Central memory CD4-positive, alpha-beta T cell (primary cell): ENCODE results near the gene PDRG1.

ENCODE experiments used
- DNase-seq: peaks from one replicate; pipeline ENCODE4 v3.0.0; 2022
- total RNA-seq, 3 experiments: gene quantifications; one replicate each; lab custom pipeline; 2026; lab: John Stamatoyannopoulos, UW

Gene PDRG1
- 12.7 to 28.7 (median 15.6) reads per million in 3 experiments for total RNA-seq

- DNase-seq = peak; percentile 95
Measured at GRCh38 chr20:31951530-31952453, at the start of gene PDRG1. PDRG1 (minus strand) TSS chr20:31952046; CDS start chr20:31951961, 85 bp downstream.

GRCh38 chr20:31998246-31998645, 46.4 kb upstream of the PDRG1 start:
- DNase-seq = no peak

GRCh38 chr20:31996996-31997395, 45.1 kb upstream of the PDRG1 start:
- no peak for DNase-seq

- DNase-seq = no peak
Measured at GRCh38 chr20:31992086-31992485, 40.2 kb upstream of the PDRG1 start.

GRCh38 chr20:31991339-31991705, 39.5 kb upstream of the PDRG1 start:
- DNase-seq = no peak

GRCh38 chr20:31990641-31991338, 38.9 kb upstream of the PDRG1 start:
- DNase-seq = no peak

- no peak for DNase-seq
Measured at GRCh38 chr20:31989030-31989645, 37.3 kb upstream of the PDRG1 start.

- no peak for DNase-seq
Measured at GRCh38 chr20:31988430-31989015, 36.7 kb upstream of the PDRG1 start.

GRCh38 chr20:31987744-31988143, 35.9 kb upstream of the PDRG1 start:
- DNase-seq = no peak

- no peak for DNase-seq
Measured at GRCh38 chr20:31984981-31985471, 33.2 kb upstream of the PDRG1 start.

GRCh38 chr20:31981784-31982183, 29.9 kb upstream of the PDRG1 start:
- DNase-seq = no peak

GRCh38 chr20:31979713-31980426, 28.0 kb upstream of the PDRG1 start:
- no peak for DNase-seq

- DNase-seq = no peak
Measured at GRCh38 chr20:31977080-31977479, 25.2 kb upstream of the PDRG1 start.

- DNase-seq = no peak
Measured at GRCh38 chr20:31975874-31976273, 24.0 kb upstream of the PDRG1 start.

- no peak for DNase-seq
Measured at GRCh38 chr20:31974951-31975487, 23.2 kb upstream of the PDRG1 start.

- DNase-seq = no peak
Measured at GRCh38 chr20:31974296-31974695, 22.4 kb upstream of the PDRG1 start.

- no peak for DNase-seq
Measured at GRCh38 chr20:31972471-31973021, 20.7 kb upstream of the PDRG1 start.

- DNase-seq = no peak
Measured at GRCh38 chr20:31969991-31970390, 18.1 kb upstream of the PDRG1 start.

GRCh38 chr20:31968291-31969126, 16.7 kb upstream of the PDRG1 start:
- peak; percentile 76 for DNase-seq

- no peak for DNase-seq
Measured at GRCh38 chr20:31967830-31968249, 16.0 kb upstream of the PDRG1 start, which contains the start of gene XKR7. XKR7 (plus strand) TSS chr20:31968151; CDS start chr20:31968176, 25 bp downstream.
